Measurements from ENCODE around the gene BRI3. TPM values are rescaled to one million over a fixed set of nuclear protein-coding genes. Genes with fewer than 3 reads are reported as not detected.

The BRI3 gene
- total and polyA plus RNA-seq, 2 of the 4 experiments (the other 2 are of a cell fraction), result 24.7 to 68.3 TPM

GRCh38 chr7:98285157-98286092 lies 3.9 kb downstream of the BRI3 start:
- dilution Hi-C loops (cut with HindIII; ENCODE audit: low sequenced_read_pairs, unreplicated experiment), result no loop called here
- H4K91ac ChIP-seq (ENCODE audit: insufficient read depth, low read depth, low read length), result peak overlapping the region; percentile 97
- in situ Hi-C loops (cut with MboI; ENCODE audit: low sequenced_read_pairs), result no loop called here
- peaks cover 36% of the 10 kb centered on the region for H3K36me3 ChIP-seq (ENCODE audit: control insufficient read depth, insufficient read depth, low read length)
- H3K14ac ChIP-seq (replicated peaks; ENCODE audit: low read depth, low read length), result peak overlapping the region; percentile 89
- CTCF ChIA-PET, result no interaction called here
- no peaks in the 10 kb centered on the region for H3K9me3 ChIP-seq (ENCODE audit: control insufficient read depth, insufficient read depth, low read length)
- H3K4me3 ChIP-seq (ENCODE audit: insufficient read depth, low read depth, low read length), result no peak overlapping the region
- H2BK5ac ChIP-seq (ENCODE audit: low read depth, low read length, poor library complexity, severe bottlenecking), result peak overlapping the region; percentile 94
- peak overlapping the region; percentile 99 for H2AK9ac ChIP-seq (replicated peaks; ENCODE audit: low read depth, low read length, poor library complexity)
- peak overlapping the region; percentile 91 for H2BK120ac ChIP-seq (ENCODE audit: low read depth, low read length)
- peaks cover 41% of the 10 kb centered on the region for H3K4me1 ChIP-seq (ENCODE audit: control insufficient read depth, insufficient read depth, low read length)
- TF ChIP-seq MXI1 (IDR thresholded peaks at IDR 0.05; ENCODE audit: borderline replicate concordance, low read depth, low read length) (no peak), BHLHE40 (IDR thresholded peaks at IDR 0.05; ENCODE audit: low read depth, low read length) (no peak), RFX5 (IDR thresholded peaks at IDR 0.05; ENCODE audit: low read depth, low read length) (no peak), MAZ (IDR thresholded peaks at IDR 0.05; ENCODE audit: borderline replicate concordance, low read depth, low read length) (no peak), RCOR1 (IDR thresholded peaks at IDR 0.05; ENCODE audit: insufficient replicate concordance, low read length) (no peak), FOS (IDR thresholded peaks at IDR 0.05; ENCODE audit: low read depth, low read length) (no peak), NFE2L2 (IDR thresholded peaks at IDR 0.05; ENCODE audit: low read depth, low read length) (no peak), USF2 (IDR thresholded peaks at IDR 0.05; ENCODE audit: low read depth, low read length) (no peak), MAFK (IDR thresholded peaks at IDR 0.05; ENCODE audit: low read depth, low read length) (no peak), CEBPB (IDR thresholded peaks at IDR 0.05; ENCODE audit: low read depth, low read length) (no peak), RAD21 (IDR thresholded peaks at IDR 0.05; ENCODE audit: low read length) (no peak), CTCF (conservative IDR thresholded peaks at IDR 0.05; ENCODE audit: low read depth, low read length) (no peak), ELK1 (IDR thresholded peaks at IDR 0.05; ENCODE audit: borderline replicate concordance, low read depth, low read length) (no peak)
- H3K27me3 ChIP-seq (ENCODE audit: control insufficient read depth, insufficient read depth, low read length), result no peaks in the 10 kb centered on the region
- H3K27ac ChIP-seq (ENCODE audit: insufficient read depth, low read length), result peak overlapping the region; percentile 91
- peak overlapping the region; percentile 46 for H2AK5ac ChIP-seq (ENCODE audit: low read depth, low read length)
- H3K56ac ChIP-seq (ENCODE audit: extremely low read depth, insufficient read depth, low read length), result peak overlapping the region; percentile 50
- peaks cover 21% of the 10 kb centered on the region for H3K9me1 ChIP-seq (ENCODE audit: insufficient read depth, low read length)
- no TSS peak for BruUV-seq (replicated peaks)
- peak overlapping the region; percentile 97 for H3K4me2 ChIP-seq (ENCODE audit: low read depth, low read length)
- H3K9ac ChIP-seq (ENCODE audit: low read depth, low read length), result peak overlapping the region; percentile 54
- peaks cover 72% of the 10 kb centered on the region for H4K20me1 ChIP-seq (ENCODE audit: insufficient read depth, low read length)
- H4K5ac ChIP-seq (ENCODE audit: low read depth, low read length), result peak overlapping the region; percentile 15; the same call in 1 of the 2 replicates
- ATAC-seq (ENCODE audit: low read depth), result no peak
- peak overlapping the region; percentile 91; the same call in 2 of the 3 replicates for H2BK15ac ChIP-seq (ENCODE audit: low read depth, low read length)
- peak overlapping the region; percentile 52 for H2BK20ac ChIP-seq (ENCODE audit: low read depth, low read length)
- peak overlapping the region; percentile 94 to 95 for H4K8ac ChIP-seq (ENCODE audit: low read depth in 2 of 2, low read length in 2 of 2)
- no peak for DNase-seq
- intact Hi-C loops (cut with micrococcal nuclease), result no loop called here
- WGBS, 2 experiments (ENCODE audit: extremely low coverage in 2 of 2, insufficient read length in 1 of 2), result 83% methylated on average over 1 of the region's 21 CpGs; no CpG with 5 or more reads in 1 of the 2 experiments
- H3K18ac ChIP-seq (ENCODE audit: low read depth, low read length), result peak overlapping the region; percentile 43; the same call in 1 of the 2 replicates
- peak overlapping the region; percentile 70 for H3K23ac ChIP-seq (ENCODE audit: low read depth, low read length)
- peak overlapping the region; percentile 76 for H2AFZ ChIP-seq (replicated peaks; ENCODE audit: low read length, poor library complexity)
- H3K4ac ChIP-seq (ENCODE audit: low read depth, low read length), result peak overlapping the region; percentile 96
- POLR2A ChIA-PET (ENCODE audit: unreplicated experiment), result interaction anchor here (0.6 kb wide), 1 partner anchor 575 kb away, joined by 3 read pairs; no protein-coding TSS in a partner anchor
- peaks cover 15 to 73% of the 10 kb centered on the region in 2 experiments; a peak in 3 of 4 replicates for H3K79me1 ChIP-seq (ENCODE audit: low read depth in 1 of 2, low read length in 2 of 2)

All from IMR-90 (cell line).